Smooth muscle cell of the brain vasculature (primary cell): ENCODE data around the gene FXYD5.
"Not testable (repeated sequence)": the region's sequence is repeated elsewhere in the genome, so short reads cannot be mapped to it uniquely, and the experiment has no call there.

ENCODE experiments used
- DNase-seq: peaks from one replicate; pipeline ENCODE4 v3.0.0-alpha.2; 2012; ENCODE audit warnings: low read depth, low spot score

Gene FXYD5

DNA sequence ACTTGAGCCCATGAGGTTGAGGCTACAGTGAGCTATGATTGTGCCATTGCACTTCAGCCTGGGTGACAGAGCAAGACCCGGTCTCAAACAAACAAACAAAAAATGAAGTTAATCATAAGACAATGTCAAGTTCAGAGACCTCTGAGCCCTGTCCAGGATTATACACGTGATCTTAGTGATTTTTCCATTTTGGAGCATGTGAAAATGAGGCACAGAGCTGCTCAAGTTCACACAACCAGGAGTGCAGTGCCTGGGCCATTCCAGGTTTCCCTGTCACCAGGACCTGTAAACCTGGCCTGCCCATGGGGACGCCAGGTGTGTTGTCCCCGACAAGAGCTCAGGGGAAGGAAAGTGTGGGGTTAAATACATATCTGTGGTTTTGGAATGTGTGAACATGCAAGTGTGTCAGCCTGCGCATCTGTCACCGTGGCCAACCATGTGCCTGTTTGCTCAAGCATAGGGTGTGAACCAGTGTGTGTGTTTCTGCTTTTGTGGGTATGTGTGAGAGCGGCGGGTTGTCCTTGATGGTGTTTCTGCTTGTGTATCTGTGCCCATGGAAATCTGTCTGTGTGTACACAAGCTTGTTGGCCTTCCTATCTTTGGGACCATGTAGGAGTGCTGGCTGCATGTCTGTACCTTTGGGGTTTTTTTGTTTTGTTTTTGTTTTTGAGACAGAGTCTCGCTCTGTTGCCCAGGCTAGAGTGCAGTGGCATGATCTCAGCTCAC is 17.4 kb upstream of the FXYD5 start:
- DNase-seq, result no peak

GRCh38 chr19:35138305-35138892 is 16.1 kb upstream of the FXYD5 start, which contains the start of gene FXYD1:
FXYD1 (plus strand) TSS chr19:35138824; CDS start chr19:35140080, 1,256 bp downstream.
- no peak for DNase-seq

- DNase-seq, result no peak
Measured at GRCh38 chr19:35140207-35140961, 14.2 kb upstream of the FXYD5 start.

DNA sequence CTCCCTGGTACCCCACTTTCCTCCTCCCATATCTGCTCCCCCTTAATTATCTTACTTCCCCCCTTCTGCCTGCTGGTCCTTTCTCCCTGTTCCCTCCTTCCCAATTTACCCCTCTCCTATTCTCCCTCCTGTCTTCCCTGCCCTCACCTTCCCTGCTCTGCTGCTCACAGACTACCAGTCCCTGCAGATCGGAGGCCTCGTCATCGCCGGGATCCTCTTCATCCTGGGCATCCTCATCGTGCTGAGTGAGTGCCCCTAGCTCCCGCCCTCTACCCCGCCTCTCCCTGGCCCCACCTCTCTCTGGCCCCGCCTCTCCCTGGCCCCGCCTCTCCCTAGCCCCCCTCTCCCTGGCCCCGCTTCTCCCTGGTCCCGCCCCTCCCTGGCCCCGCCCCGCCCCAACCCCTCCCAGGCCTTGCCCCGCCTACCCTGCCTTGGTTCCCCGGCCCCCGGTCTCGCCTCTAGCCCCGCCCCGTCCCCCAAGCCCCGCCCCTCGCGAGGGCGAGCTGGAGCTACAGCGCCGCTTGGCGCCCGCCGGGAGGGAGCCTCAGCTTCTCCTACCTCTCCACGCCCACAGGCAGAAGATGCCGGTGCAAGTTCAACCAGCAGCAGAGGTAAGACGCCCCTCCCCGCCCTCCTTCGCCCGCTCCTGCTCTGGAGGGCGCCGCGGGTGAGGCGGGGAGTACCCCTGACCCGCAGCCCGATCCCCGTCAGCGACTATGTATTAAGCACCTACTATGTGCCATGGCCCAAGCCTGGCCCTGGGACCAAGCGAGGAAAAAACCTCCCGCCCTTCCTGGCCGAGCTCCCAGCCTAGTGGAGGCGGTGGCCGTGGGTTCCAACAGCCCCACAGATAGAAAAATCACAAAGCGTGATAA is 13.3 kb upstream of the FXYD5 start:
- no peak for DNase-seq

GRCh38 chr19:35141837-35142605 is 12.5 kb upstream of the FXYD5 start:
- DNase-seq, result no peak

GRCh38 chr19:35142606-35143230 is 11.8 kb upstream of the FXYD5 start:
- no peak for DNase-seq

DNA sequence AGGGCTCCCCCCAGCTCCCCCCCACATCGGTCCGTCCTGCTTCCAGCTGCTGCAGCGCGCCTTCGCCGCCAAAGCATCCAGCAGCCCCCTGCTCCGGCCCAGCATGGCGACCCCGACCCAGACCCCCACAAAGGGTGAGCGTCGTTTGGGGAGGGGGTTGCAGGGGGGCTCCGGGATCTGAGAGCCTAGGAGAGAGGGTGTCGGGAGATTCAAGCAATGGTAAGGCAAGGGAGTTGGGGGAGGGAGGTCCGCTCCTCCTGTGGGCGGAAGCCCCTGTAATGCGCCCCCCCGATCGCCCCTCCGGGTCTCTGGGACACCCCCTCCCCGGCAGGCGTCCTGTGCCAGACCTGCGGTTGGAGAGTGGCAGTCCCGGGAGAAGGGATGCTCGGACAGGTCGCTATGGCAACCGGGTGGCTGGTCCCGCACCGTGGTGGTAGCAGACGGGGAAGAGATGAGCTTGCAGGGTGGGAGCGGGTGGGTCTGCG is 11.3 kb upstream of the FXYD5 start, which contains the start of gene FXYD7:
FXYD7 (plus strand) TSS at position 25 of the 485 bp plus-strand sequence; CDS start at position 104, 79 bp downstream.
- DNase-seq, result no peak

DNA sequence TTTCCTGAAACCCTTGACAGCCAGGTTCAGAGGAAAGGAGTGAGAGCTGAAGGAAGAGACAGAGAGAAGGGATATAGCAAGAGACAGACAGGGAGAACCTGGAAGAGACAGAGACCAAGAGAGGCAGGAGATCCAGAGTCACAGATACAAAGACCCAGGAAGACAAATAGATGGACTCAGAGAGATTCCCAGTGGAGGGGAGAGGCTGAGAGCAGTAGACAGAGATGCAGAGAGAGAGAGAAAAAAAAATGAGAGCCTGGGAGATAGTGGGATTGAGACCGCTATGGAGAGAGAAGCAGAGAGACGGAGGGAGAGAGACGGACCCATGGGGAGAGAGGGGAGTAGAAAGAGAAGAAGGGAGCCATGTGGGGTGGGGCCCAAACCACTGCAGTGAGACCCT is 10.7 kb upstream of the FXYD5 start:
- DNase-seq, result no peak

DNA sequence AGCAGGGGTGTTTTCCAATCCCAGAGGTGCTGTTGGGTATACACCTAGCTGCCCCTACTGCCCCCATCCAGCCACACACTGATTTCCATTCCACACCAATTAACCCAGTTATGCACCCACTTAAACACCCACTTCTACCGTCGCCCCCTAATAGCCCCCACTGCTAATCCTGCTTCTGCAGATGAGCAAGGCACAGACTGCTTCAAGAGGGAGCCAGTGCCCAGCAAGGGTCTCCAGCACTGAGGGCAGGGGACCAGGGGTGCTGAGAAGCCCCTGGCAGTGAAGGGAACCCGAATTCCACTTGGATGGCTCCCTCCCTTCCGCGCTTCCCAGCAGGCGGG is 10.3 kb upstream of the FXYD5 start:
- DNase-seq, result no peak

- no peak for DNase-seq
Measured at GRCh38 chr19:35144600-35145436, 9.7 kb upstream of the FXYD5 start.

GRCh38 chr19:35146746-35147459 is 7.6 kb upstream of the FXYD5 start:
- DNase-seq, result no peak

DNA sequence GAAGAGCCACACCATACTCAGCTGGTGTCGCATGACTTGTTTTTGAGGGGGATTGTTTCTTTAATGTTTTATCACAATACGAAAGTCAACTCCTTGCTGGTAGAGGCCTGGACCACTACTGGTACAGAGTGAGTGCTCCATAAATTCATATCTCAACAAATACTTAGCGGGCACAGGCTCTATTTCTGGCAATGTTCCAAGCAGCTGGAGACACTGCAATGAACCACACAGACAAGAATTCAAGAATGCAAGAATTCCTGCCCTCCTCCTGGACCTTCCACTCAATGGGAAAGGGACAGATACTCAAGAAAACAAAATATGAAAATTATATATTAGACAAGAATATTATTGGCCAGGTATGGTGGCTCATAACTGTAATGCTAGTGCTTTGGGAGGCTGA is 5.1 kb upstream of the FXYD5 start:
- no peak for DNase-seq

- no peak for DNase-seq
Measured at GRCh38 chr19:35150445-35150844, 4.1 kb upstream of the FXYD5 start.

DNA sequence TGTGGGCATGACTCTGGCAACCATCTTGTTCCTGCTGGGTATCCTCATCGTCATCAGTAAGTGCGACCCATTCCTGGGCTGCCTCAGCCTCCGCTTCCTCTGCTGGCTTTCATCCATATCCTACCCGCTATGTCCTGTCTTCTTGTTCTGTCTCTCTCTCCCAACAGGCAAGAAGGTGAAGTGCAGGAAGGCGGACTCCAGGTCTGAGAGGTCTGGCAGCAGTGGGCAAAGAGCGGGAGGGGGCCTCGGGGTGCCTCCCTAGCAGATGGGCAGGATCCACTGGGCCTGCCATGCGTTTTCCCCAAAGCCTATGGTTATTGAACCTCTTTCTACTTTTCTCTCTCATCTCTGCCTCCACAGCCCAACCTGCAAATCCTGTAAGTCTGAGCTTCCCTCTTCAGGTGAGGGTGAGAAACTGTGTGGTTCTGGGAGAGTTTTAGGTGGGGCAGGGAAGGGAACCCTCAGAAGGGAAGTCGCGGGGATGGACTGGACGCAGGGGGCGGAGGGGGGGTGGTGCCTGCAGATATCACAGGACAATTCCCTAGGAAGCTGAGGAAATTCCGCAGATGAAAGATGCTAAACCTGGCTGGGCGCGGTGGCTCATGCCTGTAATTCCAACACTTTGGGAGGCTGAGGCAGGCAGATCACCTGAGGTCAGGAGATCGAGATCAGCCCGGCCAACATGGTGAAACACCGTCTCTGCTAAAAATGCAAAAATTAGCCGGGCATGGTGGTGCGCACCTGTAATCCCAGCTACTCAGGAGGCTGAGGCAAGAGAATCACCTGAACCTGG is 3.1 kb upstream of the FXYD5 start:
- DNase-seq, result no peak

DNA sequence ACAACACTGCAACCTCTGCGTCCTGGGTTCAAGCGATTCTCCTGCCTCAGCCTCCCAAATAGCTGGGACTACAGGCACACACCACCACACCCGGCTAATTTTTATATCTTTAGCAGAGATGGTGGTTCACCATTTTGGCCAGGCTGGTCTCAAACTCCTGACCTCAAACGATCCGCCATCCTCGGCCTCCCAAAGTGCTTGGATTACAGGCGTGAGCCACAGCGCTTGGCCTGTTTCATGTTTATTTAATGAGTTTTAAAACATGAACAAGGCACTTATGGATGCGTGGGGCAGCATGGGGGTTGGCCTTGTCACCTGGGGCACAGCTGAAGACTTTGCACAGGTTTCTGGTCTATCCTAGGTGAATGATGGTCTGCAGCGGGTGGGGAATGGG is 1.4 kb upstream of the FXYD5 start:
- DNase-seq, result not testable (repeated sequence)

- no peak for DNase-seq
Measured at GRCh38 chr19:35153701-35154524, 622 bp upstream of the FXYD5 start.

GRCh38 chr19:35155441-35155840 is 906 bp downstream of the FXYD5 start:
- DNase-seq, result no peak
